K562 (cell line): ENCODE data around the gene ZNF787. TPM values are rescaled to one million over a fixed set of nuclear protein-coding genes. Genes with fewer than 3 reads are reported as not detected.

Source experiments
- ATAC-seq: fragments of 200-7000 bp; cut with Tn5 transposase; 3 replicates; pipeline ENCODE4 v1.9.1; 2020; ENCODE audit warnings: moderate library complexity
- BruUV-seq: library from RNA; stranded (reverse); fragments of 400-500 nt; replicated peaks from 2 replicates; lab custom pipeline; 2021; lab: Mats Ljungman, UMichigan
- CTCF ChIA-PET: fragments of 300-600 bp; formaldehyde crosslinking; extraction: SDS; loops from one replicate; lab custom pipeline; 2021; ENCODE audit warnings: low intra/inter-chr PET ratio; lab: Yijun Ruan, JAX
- POLR2A ChIA-PET: fragments of 300-600, 350-650 bp; sonication (Branson Sonifier 250); formaldehyde crosslinking; extraction: SDS; loops from one replicate; lab custom pipeline; 2021; ENCODE audit warnings: antibody characterized with exemption, inconsistent platforms; lab: Yijun Ruan, JAX
- DNase-seq, 4 experiments: peaks; one replicate each; pipeline versions ENCODE4 v3.0.0 to v3.0.0-alpha.2; 2011 to 2018; ENCODE audit warnings: low spot score in 3 of 4, mixed read lengths in 3 of 4; ENCODE audit errors: extremely low read depth in 1 of 4
- FAIRE-seq: peaks from 2 replicates; lab custom pipeline; 2011; peaks lifted over from hg19 to GRCh38; lab: Jason Lieb, UNC
- H2AFZ ChIP-seq: 2 replicates; pipeline ENCODE4 v1.6.0; 2011; ENCODE audit warnings: low read depth, low read length, control low read depth, inconsistent platforms
- H3K27ac ChIP-seq: fragments of 200-600 bp; 3 replicates; pipeline ENCODE4 v1.8.0; 2011; ENCODE audit warnings: low read depth, mild to moderate bottlenecking, control low read depth, inconsistent platforms, low read length, moderate library complexity, mixed read lengths; ENCODE audit errors: extremely low read depth
- H3K27me3 ChIP-seq, 2 experiments: fragments of 300-600 bp in 1 of 2; 2 replicates in 1 of 2; 3 replicates in 1 of 2; pipeline versions ENCODE4 v1.6.0 to v1.8.0; 2011; ENCODE audit warnings: inconsistent platforms in 2 of 2, low read length in 2 of 2, mild to moderate bottlenecking in 1 of 2, mixed read lengths in 1 of 2, moderate library complexity in 1 of 2; ENCODE audit not compliant: control insufficient read depth in 2 of 2, insufficient read depth in 2 of 2
- H3K36me3 ChIP-seq: fragments of 300-600 bp; 3 replicates; pipeline ENCODE4 v1.8.0; 2011; ENCODE audit warnings: mild to moderate bottlenecking, low read length, inconsistent platforms; ENCODE audit not compliant: control insufficient read depth, insufficient read depth
- H3K4me1 ChIP-seq, 2 experiments: fragments of 200-600 bp in 1 of 2; replicated peaks in 1 of 2; 2 replicates in 1 of 2; 3 replicates in 1 of 2; pipeline versions ENCODE4 v1.5.1 to v1.8.0; 2011; ENCODE audit warnings: inconsistent platforms in 2 of 2, low read length in 2 of 2, mild to moderate bottlenecking in 1 of 2, mixed read lengths in 1 of 2, moderate library complexity in 1 of 2; ENCODE audit not compliant: control insufficient read depth in 2 of 2, insufficient read depth in 2 of 2
- H3K4me2 ChIP-seq: 2 replicates; pipeline ENCODE4 v1.6.1; 2011; ENCODE audit warnings: low read length, control low read depth, inconsistent platforms, mixed read lengths; ENCODE audit not compliant: insufficient read depth
- H3K4me3 ChIP-seq: fragments of 200-600 bp; sonication (generic), shearing (Covaris generic); 2 replicates; pipeline ENCODE4 v1.5.1; 2016; ENCODE audit warnings: control low read depth, inconsistent platforms
- H3K79me2 ChIP-seq: fragments of 200-600 bp; 3 replicates; pipeline ENCODE4 v1.8.0; 2011; ENCODE audit warnings: low read length, inconsistent platforms; ENCODE audit not compliant: control insufficient read depth, insufficient read depth
- H3K9ac ChIP-seq, 2 experiments: 2 replicates each; pipeline versions ENCODE4 v1.6.0 to v1.6.1; 2011; ENCODE audit warnings: low read depth in 2 of 2, low read length in 2 of 2, control low read depth in 1 of 2, inconsistent platforms in 1 of 2, mild to moderate bottlenecking in 1 of 2, mixed read lengths in 1 of 2; ENCODE audit not compliant: insufficient read depth in 1 of 2
- H3K9me1 ChIP-seq: one replicate; pipeline ENCODE4 v1.6.0; 2011; ENCODE audit warnings: inconsistent platforms, mild to moderate bottlenecking, low read length, moderate library complexity; ENCODE audit not compliant: control insufficient read depth, insufficient read depth
- H3K9me3 ChIP-seq: replicated peaks from 2 replicates; pipeline ENCODE4 v1.5.1; 2011; ENCODE audit warnings: low read depth, low read length, inconsistent platforms; ENCODE audit not compliant: control insufficient read depth, insufficient read depth
- H4K20me1 ChIP-seq: replicated peaks from 2 replicates; pipeline ENCODE4 v1.6.1; 2011; ENCODE audit warnings: low read length, inconsistent platforms, mixed read lengths; ENCODE audit not compliant: control insufficient read depth, insufficient read depth
- C11orf30 ChIP-seq: fragments of 450-650 bp; IDR thresholded peaks from 2 replicates; pipeline ENCODE4 v1.6.1; 2016; ENCODE audit warnings: low read depth, mild to moderate bottlenecking
- COPS2 ChIP-seq: fragments of 450-650 bp; conservative IDR thresholded peaks from 2 replicates; pipeline ENCODE4 v1.6.1; 2016; ENCODE audit warnings: mild to moderate bottlenecking, moderate library complexity
- CREM ChIP-seq: IDR thresholded peaks from 2 replicates; pipeline ENCODE4 v1.6.1; 2014; ENCODE audit warnings: antibody characterized with exemption, low read depth
- MEIS2 ChIP-seq: fragments of 450-650 bp; IDR thresholded peaks from 2 replicates; pipeline ENCODE4 v1.6.1; 2014; ENCODE audit warnings: mild to moderate bottlenecking; ENCODE audit not compliant: partially characterized antibody
- ZNF316 ChIP-seq: fragments of 450-650 bp; IDR thresholded peaks from 2 replicates; pipeline ENCODE4 v1.6.1; 2016
- WGBS: fragments of 100-300 bp; shearing (Covaris generic); methylation state at CpG from one replicate; pipeline ENCODE4 v1.1.6; 2016; ENCODE audit warnings: low coverage, mixed read lengths; ENCODE audit not compliant: insufficient coverage; ENCODE audit errors: missing lambda C conversion rate; 5-methylcytosine and 5-hydroxymethylcytosine counted together
- in situ Hi-C: fragments of 300-500 bp; cut with MboI; formaldehyde crosslinking; loops from 4 replicates; pipeline ENCODE4 v1.15.0; 2018; ENCODE audit warnings: inconsistent platforms, mixed read lengths
- intact Hi-C: fragments of 100-400 bp; cut with micrococcal nuclease; formaldehyde crosslinking; loops from 2 replicates; pipeline ENCODE4 v1.14.2; 2022
- polyA plus RNA-seq, 8 experiments: library from polyadenylated mRNA; depleted of rRNA in 4 of 8; stranded (reverse) in 5 of 8; unstranded in 3 of 8; fragments of >200 nt; fragmentation: Nextera tagmentation in 2 of 8; fragmentation: Illumina TruSeq in 1 of 8; extraction: Ambion mirVana in 2 of 8; extraction: Trizol in 1 of 8; gene quantifications; 2 replicates each; pipeline versions ENCODE4 v1.2.1 to v1.2.3, GENCODE V29; 2011 to 2014; ENCODE audit warnings: inconsistent platforms in 1 of 8, missing spikeins in 1 of 8
- total RNA-seq, 7 experiments: library from RNA; depleted of rRNA in 6 of 7; stranded (reverse); fragments of >200 nt in 6 of 7; fragmentation: Illumina TruSeq in 2 of 7; extraction: Trizol in 2 of 7; gene quantifications; 2 replicates each; pipeline versions ENCODE4 v1.2.1 to v1.2.3, GENCODE V29; 2011 to 2021; ENCODE audit warnings: low replicate concordance in 1 of 7

Gene ZNF787
- total and polyA plus RNA-seq, 9 of the 15 experiments (the other 6 are each of a cell fraction or from before 2014, with no cell fraction given) = 0.45 to 77.6 (median 7.3) TPM

- Histone ChIP-seq H3K36me3 (no peaks in the 10 kb centered on the region), H3K4me2 (no peak overlapping the region), H3K9ac (peak overlapping the region in 1 of 2 experiments; percentile 64; a peak in 1 of 4 replicates), H2AFZ (peak overlapping the region; percentile 59; the same call in 1 of the 2 replicates), H3K4me3 (no peak overlapping the region), H3K9me3 (no peaks in the 10 kb centered on the region), H3K79me2 (peaks cover 11% of the 10 kb centered on the region; the same call in 2 of the 3 replicates), H4K20me1 (no peaks in the 10 kb centered on the region), H3K27ac (no peak overlapping the region), H3K4me1 (peaks cover 7 to 15% of the 10 kb centered on the region in 2 experiments), H3K27me3 (no peaks in the 10 kb centered on the region), H3K9me1 (no peaks in the 10 kb centered on the region)
- TF ChIP-seq COPS2 (no peak), ZNF316 (peak; percentile 59), C11orf30 (peak; percentile 22; the same call in 1 of the 2 replicates)
- 66% methylated on average over 10 of the region's 10 CpGs for WGBS
- FAIRE-seq (no peak), DNase-seq (no peak), ATAC-seq (no peak)
- ChIA-PET CTCF (no interaction called here), POLR2A (interaction anchor here (0.7 to 1.8 kb wide), 4 partner anchors 11 to 729 kb away, joined by 3 to 8 read pairs (median 4); partner anchors contain the start of gene ZNF787)
- BruUV-seq = no TSS peak
- intact Hi-C loops (no loop called here), in situ Hi-C loops (loop anchor here (25.0 kb wide), 1 partner anchor 974 kb away; the partner anchor contains the start of genes DNAAF3 and TNNI3)
Observed at GRCh38 chr19:56136362-56136761, 15.3 kb upstream of the ZNF787 start.

GRCh38 chr19:56134654-56134921, 13.5 kb upstream of the ZNF787 start:
- DNase-seq = no peak
- intact Hi-C loops = no loop called here
- H3K79me2 ChIP-seq = peaks cover under 1% of the 10 kb centered on the region; the same call in 2 of the 3 replicates
- no peak overlapping the region for H3K27ac ChIP-seq
- CTCF ChIA-PET = no interaction called here
- H3K36me3 ChIP-seq = no peaks in the 10 kb centered on the region
- POLR2A ChIA-PET = interaction anchor here (0.6 to 1.3 kb wide), 2 partner anchors 9 to 23 kb away, joined by 3 to 5 read pairs; no protein-coding TSS in a partner anchor
- TF ChIP-seq MEIS2 (peak; percentile 6), CREM (no peak)
- TF ChIP-seq, all 486 proteins: peak for 1
- Histone ChIP-seq H3K4me3 (no peak overlapping the region), H3K4me2 (no peak overlapping the region), H2AFZ (no peak overlapping the region; the same call in 1 of the 2 replicates), H3K9ac (no peak overlapping the region; a peak in 1 of 4 replicates), H3K9me3 (no peaks in the 10 kb centered on the region), H4K20me1 (no peaks in the 10 kb centered on the region), H3K9me1 (no peaks in the 10 kb centered on the region), H3K27me3 (no peaks in the 10 kb centered on the region), H3K4me1 (peaks cover 4 to 8% of the 10 kb centered on the region in 2 experiments; a peak in 4 of 5 replicates)
- ATAC-seq (no peak), FAIRE-seq (no peak)
- BruUV-seq = no TSS peak
- 51% methylated on average over 5 of the region's 5 CpGs for WGBS
- in situ Hi-C loops = loop anchor here (25.0 kb wide), 1 partner anchor 972 kb away; the partner anchor contains the start of genes DNAAF3 and TNNI3
